MG63 (cell line): ENCODE data around the gene DGKB. TPM values are rescaled to one million over a fixed set of nuclear protein-coding genes. Genes with fewer than 3 reads are reported as not detected.

Experiments used
- DNase-seq: peaks from one replicate; pipeline ENCODE4 v3.0.0-alpha.2; 2020
- H3K27me3 ChIP-seq: fragments of 250-450 bp; sonication (Bioruptor Pico); 2 replicates; pipeline ENCODE4 v1.5.1; 2020; ENCODE audit warnings: mild to moderate bottlenecking, moderate library complexity
- H3K36me3 ChIP-seq: fragments of 250-450 bp; sonication (Bioruptor Pico); 2 replicates; pipeline ENCODE4 v1.5.1; 2020; ENCODE audit warnings: mild to moderate bottlenecking, moderate library complexity
- H3K4me3 ChIP-seq: fragments of 250-450 bp; sonication (Bioruptor Pico); 2 replicates; pipeline ENCODE4 v1.5.1; 2020; ENCODE audit warnings: mild to moderate bottlenecking, moderate library complexity
- H3K9me3 ChIP-seq: fragments of 250-450 bp; sonication (Bioruptor Pico); 2 replicates; pipeline ENCODE4 v1.5.1; 2020; ENCODE audit warnings: mild to moderate bottlenecking, moderate library complexity
- total RNA-seq: library from RNA; depleted of rRNA; stranded (reverse); fragments of >200 nt; shearing (Covaris generic); gene quantifications from 2 replicates; pipeline ENCODE4 v1.2.3, GENCODE V29; 2014; ENCODE audit warnings: low replicate concordance

Gene DGKB
- total RNA-seq, 1 experiment from 2014 or later, result not detected

DNA sequence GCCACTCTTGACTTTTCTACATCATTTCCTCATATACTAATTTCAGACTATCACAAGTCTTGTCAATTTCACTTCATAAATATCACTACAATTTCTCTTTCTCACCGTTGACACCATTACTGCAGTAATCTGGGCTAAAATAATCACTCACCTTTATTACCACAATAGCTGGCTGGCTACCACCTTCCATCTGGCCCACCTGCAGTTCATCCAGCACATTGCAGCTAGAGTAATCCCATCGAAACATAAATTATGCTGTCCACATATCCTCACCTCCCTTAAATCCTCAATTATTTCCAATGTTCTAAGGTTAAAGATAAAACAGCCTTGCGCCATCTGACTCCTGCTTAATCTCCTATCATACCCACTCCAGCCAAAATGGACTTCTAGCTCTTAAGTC lies 16.0 kb downstream of the DGKB start:
- no peak for DNase-seq
- no peaks in the 10 kb centered on the region; the same call in 1 of the 2 replicates for H3K9me3 ChIP-seq
- H3K4me3 ChIP-seq, result no peak overlapping the region
- H3K27me3 ChIP-seq, result no peaks in the 10 kb centered on the region
- no peaks in the 10 kb centered on the region for H3K36me3 ChIP-seq

GRCh38 chr7:14875941-14876587 lies 26.5 kb downstream of the DGKB start:
- no peaks in the 10 kb centered on the region for H3K9me3 ChIP-seq
- no peak overlapping the region for H3K4me3 ChIP-seq
- no peak for DNase-seq
- H3K36me3 ChIP-seq, result no peaks in the 10 kb centered on the region
- no peaks in the 10 kb centered on the region for H3K27me3 ChIP-seq

DNA sequence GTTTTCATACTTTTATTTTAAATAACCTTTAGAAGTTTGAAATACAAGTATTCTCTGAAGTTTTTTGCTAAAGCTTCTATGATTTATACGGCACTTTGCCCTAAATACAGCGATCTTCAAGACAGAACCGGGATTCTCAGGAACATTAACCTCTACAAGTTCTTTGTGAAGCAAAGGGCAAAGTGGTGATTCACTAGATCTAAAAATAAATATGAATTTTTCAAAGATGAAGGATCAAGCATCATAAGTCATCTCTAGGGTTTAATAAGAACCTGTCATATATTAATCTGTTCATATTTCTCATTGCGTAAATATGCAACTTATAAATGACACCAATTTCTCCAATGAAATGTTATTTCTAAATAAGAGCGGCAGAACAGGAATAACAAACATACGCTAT lies 30.7 kb downstream of the DGKB start:
- Histone ChIP-seq H3K36me3 (no peaks in the 10 kb centered on the region), H3K27me3 (no peaks in the 10 kb centered on the region)
- DNase-seq, result no peak

GRCh38 chr7:14870394-14870793 lies 32.2 kb downstream of the DGKB start:
- no peak overlapping the region for H3K4me3 ChIP-seq
- peaks cover 6% of the 10 kb centered on the region for H3K9me3 ChIP-seq
- DNase-seq, result no peak
- no peaks in the 10 kb centered on the region for H3K27me3 ChIP-seq
- H3K36me3 ChIP-seq, result no peaks in the 10 kb centered on the region

More for the DNA sequence above, 30.7 kb downstream of the DGKB start:
- Histone ChIP-seq H3K4me3 (no peak overlapping the region), H3K9me3 (peaks cover 2% of the 10 kb centered on the region; the same call in 1 of the 2 replicates)

GRCh38 chr7:14868937-14869336 lies 33.6 kb downstream of the DGKB start:
- H3K4me3 ChIP-seq, result no peak overlapping the region
- H3K36me3 ChIP-seq, result no peaks in the 10 kb centered on the region
- H3K9me3 ChIP-seq, result peaks cover 6% of the 10 kb centered on the region
- DNase-seq, result no peak
- H3K27me3 ChIP-seq, result no peaks in the 10 kb centered on the region

DNA sequence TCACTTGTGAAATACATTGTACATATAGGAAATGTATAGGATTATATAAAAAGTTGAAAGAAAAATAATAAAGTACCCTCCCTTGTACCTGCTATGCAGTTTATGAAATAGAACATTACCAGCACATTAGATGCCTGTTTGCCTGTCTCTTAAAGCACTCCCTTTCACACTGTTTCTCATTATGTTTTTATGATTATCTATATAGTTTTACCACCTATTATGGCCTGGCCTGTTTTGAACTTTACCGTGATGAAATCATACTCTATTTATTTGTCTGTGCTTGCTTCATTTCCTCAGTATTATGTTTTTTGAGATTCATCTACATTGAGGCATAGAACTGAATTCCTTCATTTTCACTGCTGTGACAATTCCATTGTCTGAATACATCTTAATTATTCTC lies 41.1 kb downstream of the DGKB start:
- Histone ChIP-seq H3K27me3 (no peaks in the 10 kb centered on the region), H3K9me3 (peaks cover 1% of the 10 kb centered on the region), H3K36me3 (no peaks in the 10 kb centered on the region), H3K4me3 (no peak overlapping the region)
- DNase-seq, result no peak

GRCh38 chr7:14859267-14859666 lies 43.3 kb downstream of the DGKB start:
- Histone ChIP-seq H3K4me3 (no peak overlapping the region), H3K27me3 (no peaks in the 10 kb centered on the region), H3K9me3 (no peaks in the 10 kb centered on the region; the same call in 1 of the 2 replicates), H3K36me3 (no peaks in the 10 kb centered on the region)
- no peak for DNase-seq

GRCh38 chr7:14858866-14859265 lies 43.7 kb downstream of the DGKB start:
- Histone ChIP-seq H3K36me3 (no peaks in the 10 kb centered on the region), H3K4me3 (no peak overlapping the region), H3K9me3 (no peaks in the 10 kb centered on the region; the same call in 1 of the 2 replicates), H3K27me3 (no peaks in the 10 kb centered on the region)
- DNase-seq, result no peak

DNA sequence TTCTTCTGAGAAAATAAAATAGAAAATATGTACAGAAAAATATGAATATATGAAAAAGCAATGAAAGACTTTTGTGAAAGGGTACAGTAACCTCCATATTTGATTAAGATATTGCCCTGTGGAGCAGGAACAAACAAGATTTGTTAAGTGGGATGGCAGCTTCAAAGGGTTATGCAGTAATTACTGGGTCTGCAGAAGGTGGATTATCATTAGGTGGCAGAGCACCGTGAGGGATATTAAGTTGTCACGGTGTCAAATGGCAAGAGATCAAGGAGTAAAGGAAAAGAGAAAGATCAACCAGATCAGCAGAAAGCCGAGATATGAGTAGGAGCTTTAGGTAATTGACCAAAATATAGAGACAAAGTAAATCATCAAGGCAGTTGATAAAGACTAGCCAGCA lies 44.1 kb downstream of the DGKB start:
- no peaks in the 10 kb centered on the region; the same call in 1 of the 2 replicates for H3K9me3 ChIP-seq
- no peaks in the 10 kb centered on the region for H3K36me3 ChIP-seq
- no peak for DNase-seq
- no peak overlapping the region for H3K4me3 ChIP-seq
- no peaks in the 10 kb centered on the region for H3K27me3 ChIP-seq

GRCh38 chr7:14855033-14855794 lies 47.3 kb downstream of the DGKB start:
- Histone ChIP-seq H3K36me3 (no peaks in the 10 kb centered on the region), H3K27me3 (no peaks in the 10 kb centered on the region), H3K9me3 (no peaks in the 10 kb centered on the region), H3K4me3 (no peak overlapping the region)
- DNase-seq, result no peak

DNA sequence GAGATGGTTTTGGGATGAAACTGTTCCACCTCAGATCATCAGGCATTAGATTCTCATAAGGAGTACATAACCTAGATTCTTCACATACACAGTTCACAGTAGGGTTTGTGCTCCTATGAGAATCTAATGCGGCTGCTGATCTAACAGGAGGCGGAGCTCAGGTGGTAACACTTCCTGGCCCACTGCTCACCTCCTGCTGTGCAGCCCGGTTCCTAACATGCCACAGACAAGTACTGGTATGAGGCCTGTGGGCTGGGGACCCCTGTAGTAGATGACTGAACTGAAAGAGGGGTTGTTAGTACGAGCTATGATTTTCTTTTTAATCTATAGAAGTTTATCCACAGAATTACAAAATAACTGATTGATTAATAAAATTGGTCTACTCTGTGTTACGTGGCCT lies 48.1 kb downstream of the DGKB start:
- no peaks in the 10 kb centered on the region for H3K36me3 ChIP-seq
- DNase-seq, result no peak
- no peaks in the 10 kb centered on the region for H3K27me3 ChIP-seq
- no peaks in the 10 kb centered on the region for H3K9me3 ChIP-seq
- H3K4me3 ChIP-seq, result no peak overlapping the region

- Histone ChIP-seq H3K27me3 (no peaks in the 10 kb centered on the region), H3K4me3 (no peak overlapping the region), H3K9me3 (no peaks in the 10 kb centered on the region), H3K36me3 (no peaks in the 10 kb centered on the region)
- no peak for DNase-seq
Measured at GRCh38 chr7:14851610-14852009, 50.9 kb downstream of the DGKB start.

- H3K27me3 ChIP-seq, result no peaks in the 10 kb centered on the region
Measured at GRCh38 chr7:14850039-14850438, 52.5 kb downstream of the DGKB start.

DNA sequence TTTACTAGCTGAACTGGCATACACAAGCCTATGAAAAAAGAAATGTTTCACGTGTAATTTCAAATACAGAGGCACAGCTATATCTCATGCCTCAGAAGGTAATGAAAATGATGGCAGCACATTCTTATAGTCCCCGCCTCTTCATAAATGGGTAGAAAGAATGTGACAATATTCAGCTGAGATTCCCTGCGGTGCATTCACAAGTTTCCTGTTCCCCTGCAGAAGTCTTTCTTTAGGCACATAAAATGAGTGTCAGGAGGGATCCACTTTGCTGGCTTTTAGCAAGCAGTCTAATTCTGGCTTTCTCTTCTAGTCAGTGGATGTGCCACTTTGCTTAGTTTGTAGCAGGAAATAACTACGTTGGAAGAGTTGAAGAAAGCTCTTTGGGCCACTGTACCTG lies 56.1 kb downstream of the DGKB start:
- Histone ChIP-seq H3K4me3 (no peak overlapping the region), H3K36me3 (no peaks in the 10 kb centered on the region), H3K27me3 (no peaks in the 10 kb centered on the region), H3K9me3 (no peaks in the 10 kb centered on the region)
- DNase-seq, result no peak

More at GRCh38 chr7:14850039-14850438, 52.5 kb downstream of the DGKB start:
- H3K9me3 ChIP-seq, result no peaks in the 10 kb centered on the region
- no peak overlapping the region for H3K4me3 ChIP-seq
- no peaks in the 10 kb centered on the region for H3K36me3 ChIP-seq
- no peak for DNase-seq

- H3K36me3 ChIP-seq, result no peaks in the 10 kb centered on the region
- DNase-seq, result no peak
- no peaks in the 10 kb centered on the region for H3K9me3 ChIP-seq
- H3K27me3 ChIP-seq, result no peaks in the 10 kb centered on the region
- no peak overlapping the region for H3K4me3 ChIP-seq
Measured at GRCh38 chr7:14843755-14844154, 58.8 kb downstream of the DGKB start.

DNA sequence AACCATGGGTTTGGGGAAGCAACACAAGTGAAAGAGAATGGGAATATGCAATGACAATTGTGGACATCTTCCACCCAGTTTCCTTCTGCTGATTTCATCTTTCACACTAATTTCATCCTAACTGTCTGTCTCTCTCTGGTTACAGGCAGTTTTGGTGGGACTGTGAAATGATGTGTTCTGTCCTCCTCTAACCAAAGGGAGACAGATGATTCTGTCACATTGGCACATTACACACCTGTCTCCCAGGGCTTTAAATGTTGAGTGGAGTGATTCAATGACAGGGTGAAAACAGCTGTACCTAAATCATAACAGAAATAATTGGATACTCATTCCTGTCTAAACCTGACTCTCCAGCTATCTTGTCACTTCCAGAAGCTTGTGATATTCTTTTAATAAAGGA lies 60.0 kb downstream of the DGKB start:
- no peak for DNase-seq
- H3K9me3 ChIP-seq, result no peaks in the 10 kb centered on the region
- no peaks in the 10 kb centered on the region for H3K27me3 ChIP-seq
- H3K4me3 ChIP-seq, result no peak overlapping the region
- H3K36me3 ChIP-seq, result no peaks in the 10 kb centered on the region

DNA sequence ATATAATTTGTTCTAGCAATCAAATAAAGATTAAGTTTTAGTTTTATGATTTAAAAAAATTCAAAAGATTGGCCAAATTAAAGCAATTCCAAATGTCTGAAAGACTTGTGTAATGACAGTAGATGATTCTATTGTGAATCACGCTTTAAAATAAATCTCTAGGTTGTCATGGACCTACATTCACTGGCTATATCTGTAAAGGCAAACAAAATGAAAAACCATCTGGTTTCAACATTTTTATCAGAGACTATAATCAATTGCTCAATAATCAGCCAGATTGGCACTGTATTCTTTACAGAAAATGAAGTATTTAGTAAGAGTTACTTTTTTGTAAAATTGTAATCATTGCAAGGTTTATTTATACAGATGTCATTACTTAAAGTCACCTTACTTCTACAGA lies 60.7 kb downstream of the DGKB start:
- DNase-seq, result no peak
- no peak overlapping the region for H3K4me3 ChIP-seq
- no peaks in the 10 kb centered on the region for H3K9me3 ChIP-seq
- no peaks in the 10 kb centered on the region for H3K27me3 ChIP-seq
- H3K36me3 ChIP-seq, result no peaks in the 10 kb centered on the region

GRCh38 chr7:14841086-14841485 lies 61.5 kb downstream of the DGKB start:
- Histone ChIP-seq H3K4me3 (no peak overlapping the region), H3K27me3 (no peaks in the 10 kb centered on the region), H3K36me3 (no peaks in the 10 kb centered on the region), H3K9me3 (no peaks in the 10 kb centered on the region)
- DNase-seq, result no peak
